ENCODE results near the gene PMS1.

The PMS1 gene

DNA sequence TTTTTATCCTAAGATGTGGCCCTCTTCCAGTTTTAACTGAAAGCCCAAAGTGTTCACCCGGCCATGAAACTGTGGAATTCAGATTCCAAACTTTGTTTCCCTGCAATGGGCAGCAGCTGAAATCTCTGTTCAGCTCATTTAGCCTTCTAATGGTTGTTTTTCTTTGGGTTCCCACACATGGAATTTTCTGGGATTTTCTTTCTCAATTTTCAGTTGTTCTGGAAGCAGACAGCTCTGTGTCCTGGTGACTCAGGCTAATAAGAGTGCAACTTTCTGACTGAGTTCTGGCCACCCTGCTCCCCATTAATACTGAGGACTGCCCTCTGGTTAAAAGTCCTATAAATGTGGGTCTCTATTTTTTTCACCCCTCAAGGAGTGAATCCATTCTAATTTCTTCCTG is 78.5 kb downstream of the PMS1 start:
- no peak for DNase-seq (ENCODE audit: low read depth)
- TF ChIP-seq, protein P1, sequence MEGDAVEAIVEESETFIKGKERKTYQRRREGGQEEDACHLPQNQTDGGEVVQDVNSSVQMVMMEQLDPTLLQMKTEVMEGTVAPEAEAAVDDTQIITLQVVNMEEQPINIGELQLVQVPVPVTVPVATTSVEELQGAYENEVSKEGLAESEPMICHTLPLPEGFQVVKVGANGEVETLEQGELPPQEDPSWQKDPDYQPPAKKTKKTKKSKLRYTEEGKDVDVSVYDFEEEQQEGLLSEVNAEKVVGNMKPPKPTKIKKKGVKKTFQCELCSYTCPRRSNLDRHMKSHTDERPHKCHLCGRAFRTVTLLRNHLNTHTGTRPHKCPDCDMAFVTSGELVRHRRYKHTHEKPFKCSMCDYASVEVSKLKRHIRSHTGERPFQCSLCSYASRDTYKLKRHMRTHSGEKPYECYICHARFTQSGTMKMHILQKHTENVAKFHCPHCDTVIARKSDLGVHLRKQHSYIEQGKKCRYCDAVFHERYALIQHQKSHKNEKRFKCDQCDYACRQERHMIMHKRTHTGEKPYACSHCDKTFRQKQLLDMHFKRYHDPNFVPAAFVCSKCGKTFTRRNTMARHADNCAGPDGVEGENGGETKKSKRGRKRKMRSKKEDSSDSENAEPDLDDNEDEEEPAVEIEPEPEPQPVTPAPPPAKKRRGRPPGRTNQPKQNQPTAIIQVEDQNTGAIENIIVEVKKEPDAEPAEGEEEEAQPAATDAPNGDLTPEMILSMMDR (IDR thresholded peaks at IDR 0.05; ENCODE audit: insufficient read depth, low read depth, low read length, missing control alignments) = no peak
- H3K4me3 ChIP-seq (ENCODE audit: low read length) = no peak overlapping the region

DNA sequence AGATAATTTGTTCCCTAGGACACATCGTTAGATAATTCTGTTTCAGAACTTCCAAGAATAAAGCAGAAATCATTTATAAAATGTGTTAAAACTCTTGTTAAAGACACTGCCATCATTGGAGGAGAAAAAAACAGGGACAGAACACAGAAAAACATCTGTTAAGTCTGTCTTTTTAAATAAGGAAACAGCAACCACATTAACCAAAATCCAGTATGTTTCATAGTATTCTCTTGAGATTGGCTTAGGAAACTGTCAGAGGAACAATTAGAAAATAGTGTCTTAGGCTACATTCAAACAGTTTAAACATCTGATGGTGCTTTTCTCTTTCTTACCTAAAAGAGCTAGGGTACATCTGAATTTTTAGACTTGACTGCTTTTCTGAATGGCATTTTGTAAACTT is 81.6 kb downstream of the PMS1 start:
- no peak for DNase-seq (ENCODE audit: low read depth)
- TF ChIP-seq, protein P1 (IDR thresholded peaks at IDR 0.05; ENCODE audit: insufficient read depth, low read depth, low read length, missing control alignments) = no peak
- no peak overlapping the region for H3K4me3 ChIP-seq (ENCODE audit: low read length)

DNA sequence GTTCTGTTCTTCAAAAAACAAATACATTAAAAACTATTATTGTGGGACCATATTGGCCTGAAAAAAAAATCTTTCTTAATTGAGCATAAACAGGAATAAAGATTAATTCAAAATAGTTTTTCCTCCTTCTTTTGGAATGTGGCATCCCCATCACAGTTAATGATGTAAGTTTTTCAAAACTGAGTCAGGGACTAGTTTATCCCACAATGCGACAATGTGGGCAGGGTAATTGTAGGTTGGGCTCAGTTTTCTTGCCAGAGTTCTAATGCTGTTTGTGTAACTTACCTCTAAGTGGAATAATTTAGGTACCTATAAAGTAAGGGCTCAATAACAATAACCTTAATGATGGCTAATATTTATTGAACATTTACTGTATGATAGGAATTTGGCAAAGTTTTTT is 82.0 kb downstream of the PMS1 start:
- TF ChIP-seq, protein P1 (IDR thresholded peaks at IDR 0.05; ENCODE audit: insufficient read depth, low read depth, low read length, missing control alignments) = no peak
- H3K4me3 ChIP-seq (ENCODE audit: low read length) = no peak overlapping the region
- no peak for DNase-seq (ENCODE audit: low read depth)

DNA sequence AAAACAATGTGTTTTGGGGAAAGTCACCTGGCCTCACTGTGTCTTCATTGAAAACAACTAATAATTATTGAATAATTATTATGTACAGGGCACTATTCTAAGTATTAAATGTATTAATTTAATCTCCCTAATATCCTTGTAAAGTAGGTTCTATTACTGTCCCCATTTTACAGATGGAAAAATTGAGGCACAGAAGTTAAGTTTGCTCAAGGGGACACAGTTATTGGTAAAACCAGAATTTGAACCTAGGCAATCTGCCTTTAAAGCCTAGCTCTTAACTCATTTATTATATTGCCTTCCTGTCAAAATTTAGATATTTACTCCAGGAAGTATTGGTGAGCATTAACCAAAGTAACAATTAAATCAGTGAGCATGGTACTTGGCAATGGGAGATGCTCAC is 84.6 kb downstream of the PMS1 start:
- no peak for DNase-seq (ENCODE audit: low read depth)
- TF ChIP-seq, protein P1 (IDR thresholded peaks at IDR 0.05; ENCODE audit: insufficient read depth, low read depth, low read length, missing control alignments) = no peak
- H3K4me3 ChIP-seq (ENCODE audit: low read length) = no peak overlapping the region

DNA sequence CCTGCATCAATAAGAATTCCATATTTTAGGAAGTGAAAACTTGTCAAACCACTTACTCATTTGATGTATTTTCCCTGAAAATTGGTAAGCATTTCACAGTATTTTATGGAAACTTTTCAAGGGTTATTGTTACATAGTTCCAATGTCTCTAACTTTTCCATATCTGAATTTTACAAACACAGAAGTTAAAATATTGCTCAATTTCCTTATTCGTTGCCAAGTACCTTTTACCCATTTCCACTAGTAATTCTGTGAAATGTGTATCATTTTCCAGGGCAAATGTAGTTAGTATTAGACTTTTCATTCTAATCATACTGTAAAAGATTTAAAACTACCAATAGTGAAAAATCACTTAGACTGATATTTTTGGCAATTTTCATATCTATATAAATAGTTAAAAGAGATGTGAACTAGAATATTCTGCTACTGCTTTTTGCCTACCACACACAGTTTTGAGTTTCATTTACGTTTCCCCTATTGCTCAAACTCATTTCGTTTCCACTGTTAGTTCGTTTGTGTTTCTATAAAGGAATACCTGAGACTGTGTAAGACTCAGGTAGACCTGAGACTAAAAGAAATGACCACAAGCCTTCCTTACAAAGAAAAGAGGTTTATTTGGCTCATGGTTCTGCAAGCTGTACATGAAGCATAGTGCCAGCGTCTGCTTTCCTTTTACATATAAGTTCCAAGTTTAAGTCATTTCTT is 86.3 kb downstream of the PMS1 start:
- no peak for DNase-seq (ENCODE audit: low read depth)
- no peak overlapping the region for H3K4me3 ChIP-seq (ENCODE audit: low read length)
- TF ChIP-seq, protein P1 (IDR thresholded peaks at IDR 0.05; ENCODE audit: insufficient read depth, low read depth, low read length, missing control alignments) = no peak

DNA sequence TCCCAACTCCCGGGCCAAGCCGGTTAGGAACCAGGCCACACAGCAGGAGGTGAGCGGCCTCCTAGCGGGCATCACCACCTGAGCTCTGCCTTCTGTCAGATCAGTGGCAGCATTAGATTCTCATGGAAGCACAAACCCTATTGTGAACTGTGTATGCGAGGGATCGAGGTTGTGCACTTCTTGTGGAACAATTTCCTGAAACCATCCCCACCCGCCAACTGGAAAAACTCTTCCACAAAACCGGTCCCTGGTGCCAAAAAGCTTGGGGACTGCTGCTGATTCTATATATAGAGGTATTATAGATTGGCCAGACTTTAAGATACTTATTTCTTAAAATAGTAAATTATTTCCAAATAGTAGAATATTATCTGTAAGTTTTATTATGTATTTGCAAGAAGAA is 89.4 kb downstream of the PMS1 start:
- DNase-seq (ENCODE audit: low read depth) = no peak
- H3K4me3 ChIP-seq (ENCODE audit: low read length) = no peak overlapping the region
- TF ChIP-seq, protein P1 (IDR thresholded peaks at IDR 0.05; ENCODE audit: insufficient read depth, low read depth, low read length, missing control alignments) = no peak

All from epithelial cell of esophagus (primary cell).